Measurements from ENCODE around the gene TMEM240. TPM values are rescaled to one million over a fixed set of nuclear protein-coding genes. Genes with fewer than 3 reads are reported as not detected.

The TMEM240 gene
- total RNA-seq, 4 donors from 2014 or later, result 3.6 TPM; not detected in 3

DNA sequence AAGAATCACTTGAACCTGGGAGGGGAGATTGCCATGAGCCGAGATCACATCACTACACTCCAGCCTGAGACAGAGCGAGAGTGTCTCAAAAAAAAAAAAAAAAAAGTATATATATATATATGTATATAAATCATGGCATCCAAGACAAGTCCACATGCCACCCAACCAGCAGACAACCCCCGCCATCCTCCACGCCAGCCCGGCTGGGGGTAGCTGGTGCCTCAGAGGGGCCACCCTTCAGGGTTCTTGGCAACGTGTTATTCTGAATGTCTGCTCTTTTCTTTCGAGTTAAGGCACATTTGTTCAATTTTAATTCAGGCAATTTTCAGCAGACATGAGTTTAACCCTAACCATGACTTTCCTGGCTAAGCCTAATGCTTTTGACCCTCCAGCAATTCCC lies 9.7 kb upstream of the TMEM240 start:
- no peak overlapping the region for H3K4me3 ChIP-seq
- no peak for DNase-seq

GRCh38 chr1:1548591-1548990 lies 8.2 kb upstream of the TMEM240 start:
- H3K36me3 ChIP-seq, result no peaks in the 10 kb centered on the region
- H3K4me3 ChIP-seq, result no peak overlapping the region
- TF ChIP-seq POLR2A (IDR thresholded peaks at IDR 0.05), result no peak
- TF ChIP-seq, protein P1, sequence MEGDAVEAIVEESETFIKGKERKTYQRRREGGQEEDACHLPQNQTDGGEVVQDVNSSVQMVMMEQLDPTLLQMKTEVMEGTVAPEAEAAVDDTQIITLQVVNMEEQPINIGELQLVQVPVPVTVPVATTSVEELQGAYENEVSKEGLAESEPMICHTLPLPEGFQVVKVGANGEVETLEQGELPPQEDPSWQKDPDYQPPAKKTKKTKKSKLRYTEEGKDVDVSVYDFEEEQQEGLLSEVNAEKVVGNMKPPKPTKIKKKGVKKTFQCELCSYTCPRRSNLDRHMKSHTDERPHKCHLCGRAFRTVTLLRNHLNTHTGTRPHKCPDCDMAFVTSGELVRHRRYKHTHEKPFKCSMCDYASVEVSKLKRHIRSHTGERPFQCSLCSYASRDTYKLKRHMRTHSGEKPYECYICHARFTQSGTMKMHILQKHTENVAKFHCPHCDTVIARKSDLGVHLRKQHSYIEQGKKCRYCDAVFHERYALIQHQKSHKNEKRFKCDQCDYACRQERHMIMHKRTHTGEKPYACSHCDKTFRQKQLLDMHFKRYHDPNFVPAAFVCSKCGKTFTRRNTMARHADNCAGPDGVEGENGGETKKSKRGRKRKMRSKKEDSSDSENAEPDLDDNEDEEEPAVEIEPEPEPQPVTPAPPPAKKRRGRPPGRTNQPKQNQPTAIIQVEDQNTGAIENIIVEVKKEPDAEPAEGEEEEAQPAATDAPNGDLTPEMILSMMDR (IDR thresholded peaks at IDR 0.05), result no peak
- no peaks in the 10 kb centered on the region for H3K9me3 ChIP-seq
- H3K27ac ChIP-seq, result no peak overlapping the region
- no peaks in the 10 kb centered on the region for H3K27me3 ChIP-seq
- no peaks in the 10 kb centered on the region for H3K4me1 ChIP-seq
- DNase-seq, result no peak

More for the DNA sequence above, 9.7 kb upstream of the TMEM240 start:
- TF ChIP-seq, protein P1 (IDR thresholded peaks at IDR 0.05), result no peak
- no peak for TF ChIP-seq POLR2A (IDR thresholded peaks at IDR 0.05)
- Histone ChIP-seq H3K4me1 (peaks cover 0 to 5% (median 0%) of the 10 kb centered on the region in 4 donors), H3K27me3 (no peaks in the 10 kb centered on the region), H3K27ac (no peak overlapping the region), H3K36me3 (no peaks in the 10 kb centered on the region), H3K9me3 (no peaks in the 10 kb centered on the region)

- no peaks in the 10 kb centered on the region for H3K9me3 ChIP-seq
- TF ChIP-seq, protein P1 (IDR thresholded peaks at IDR 0.05), result no peak
- no peak for TF ChIP-seq POLR2A (IDR thresholded peaks at IDR 0.05)
- no peaks in the 10 kb centered on the region for H3K4me1 ChIP-seq
- H3K4me3 ChIP-seq, result no peak overlapping the region
- no peak for DNase-seq
- H3K36me3 ChIP-seq, result peaks cover 0 to 9% (median 0%) of the 10 kb centered on the region in 3 donors
- H3K27ac ChIP-seq, result no peak overlapping the region
- H3K27me3 ChIP-seq, result no peaks in the 10 kb centered on the region
Measured at GRCh38 chr1:1547476-1547875, 7.1 kb upstream of the TMEM240 start.

DNA sequence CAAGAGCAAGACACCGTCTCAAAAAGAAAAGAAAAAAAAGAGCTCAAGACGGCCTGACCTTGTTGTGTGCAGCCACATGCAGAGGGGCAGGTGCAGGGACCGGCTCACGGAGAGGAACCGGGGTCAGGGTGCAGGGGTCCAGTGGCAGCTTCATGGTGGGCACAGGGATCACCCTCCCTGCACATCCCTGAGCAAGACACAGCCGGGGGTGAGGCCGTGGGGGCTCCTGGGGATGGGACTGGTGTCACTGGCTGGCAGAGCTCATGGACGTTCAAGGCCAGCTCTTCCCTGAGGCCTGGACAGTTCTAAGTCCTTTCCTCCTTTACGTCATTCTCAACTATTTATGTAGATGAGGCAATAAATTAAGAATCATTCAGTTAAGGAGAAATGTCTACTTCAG lies 6.6 kb upstream of the TMEM240 start:
- no peaks in the 10 kb centered on the region for H3K4me1 ChIP-seq
- no peak for DNase-seq
- peaks cover 0 to 14% (median 0%) of the 10 kb centered on the region in 3 donors for H3K36me3 ChIP-seq
- no peak overlapping the region for H3K4me3 ChIP-seq
- H3K9me3 ChIP-seq, result no peaks in the 10 kb centered on the region
- TF ChIP-seq, protein P1 (IDR thresholded peaks at IDR 0.05), result no peak
- no peak for TF ChIP-seq POLR2A (IDR thresholded peaks at IDR 0.05)
- no peak overlapping the region for H3K27ac ChIP-seq
- H3K27me3 ChIP-seq, result no peaks in the 10 kb centered on the region

GRCh38 chr1:1545946-1546737 lies 5.7 kb upstream of the TMEM240 start:
- no peak overlapping the region for H3K4me3 ChIP-seq
- no peaks in the 10 kb centered on the region for H3K9me3 ChIP-seq
- no peak for DNase-seq
- H3K36me3 ChIP-seq, result peaks cover 0 to 20% (median 0%) of the 10 kb centered on the region in 3 donors
- TF ChIP-seq POLR2A (IDR thresholded peaks at IDR 0.05), result no peak
- TF ChIP-seq, protein P1 (IDR thresholded peaks at IDR 0.05), result no peak
- no peaks in the 10 kb centered on the region for H3K27me3 ChIP-seq
- no peak overlapping the region for H3K27ac ChIP-seq
- H3K4me1 ChIP-seq, result peaks cover 0 to 4% (median 0%) of the 10 kb centered on the region in 4 donors

Data from Peyer's patch (tissue), 4 donors.